ENCODE results near the gene MCF2L2.

Gene MCF2L2

GRCh38 chr3:183224180-183224970, 204.0 kb downstream of the MCF2L2 start:
- Histone ChIP-seq H3K9me3 (no peaks in the 10 kb centered on the region), H3K4me1 (no peaks in the 10 kb centered on the region), H3K27me3 (no peaks in the 10 kb centered on the region), H3K4me3 (ENCODE audit: low read depth, low read length) (no peak overlapping the region), H3K36me3 (no peaks in the 10 kb centered on the region)
- no peak for TF ChIP-seq CTCF (IDR thresholded peaks at IDR 0.05; ENCODE audit: low read depth, low read length)
- no peak for DNase-seq

GRCh38 chr3:183222631-183223235, 205.7 kb downstream of the MCF2L2 start:
- TF ChIP-seq CTCF (IDR thresholded peaks at IDR 0.05; ENCODE audit: low read depth, low read length), result no peak
- H3K4me1 ChIP-seq, result no peaks in the 10 kb centered on the region
- H3K36me3 ChIP-seq, result no peaks in the 10 kb centered on the region
- H3K4me3 ChIP-seq (ENCODE audit: low read depth, low read length), result no peak overlapping the region
- no peak for DNase-seq
- no peaks in the 10 kb centered on the region for H3K27me3 ChIP-seq
- no peaks in the 10 kb centered on the region for H3K9me3 ChIP-seq

GRCh38 chr3:183220828-183221227, 207.6 kb downstream of the MCF2L2 start:
- TF ChIP-seq CTCF (IDR thresholded peaks at IDR 0.05; ENCODE audit: low read depth, low read length), result no peak
- no peaks in the 10 kb centered on the region for H3K27me3 ChIP-seq
- H3K9me3 ChIP-seq, result no peaks in the 10 kb centered on the region
- H3K4me1 ChIP-seq, result no peaks in the 10 kb centered on the region
- no peak overlapping the region for H3K4me3 ChIP-seq (ENCODE audit: low read depth, low read length)
- no peak for DNase-seq
- no peaks in the 10 kb centered on the region for H3K36me3 ChIP-seq

GRCh38 chr3:183218826-183219225, 209.6 kb downstream of the MCF2L2 start:
- no peaks in the 10 kb centered on the region for H3K9me3 ChIP-seq
- no peaks in the 10 kb centered on the region for H3K27me3 ChIP-seq
- TF ChIP-seq CTCF (IDR thresholded peaks at IDR 0.05; ENCODE audit: low read depth, low read length), result no peak
- H3K4me1 ChIP-seq, result no peaks in the 10 kb centered on the region
- no peaks in the 10 kb centered on the region for H3K36me3 ChIP-seq
- H3K4me3 ChIP-seq (ENCODE audit: low read depth, low read length), result no peak overlapping the region
- DNase-seq, result no peak

GRCh38 chr3:183217548-183218332, 210.7 kb downstream of the MCF2L2 start:
- H3K36me3 ChIP-seq, result no peaks in the 10 kb centered on the region

More at GRCh38 chr3:183217548-183218332, 210.7 kb downstream of the MCF2L2 start:
- no peak for TF ChIP-seq CTCF (IDR thresholded peaks at IDR 0.05; ENCODE audit: low read depth, low read length)
- H3K27me3 ChIP-seq, result no peaks in the 10 kb centered on the region
- H3K9me3 ChIP-seq, result no peaks in the 10 kb centered on the region; the same call in 1 of the 2 replicates
- DNase-seq, result no peak
- no peaks in the 10 kb centered on the region for H3K4me1 ChIP-seq
- H3K4me3 ChIP-seq (ENCODE audit: low read depth, low read length), result no peak overlapping the region

Measured in BE2C (cell line).